Measurements from ENCODE around the gene FADS3. TPM values are rescaled to one million over a fixed set of nuclear protein-coding genes. Genes with fewer than 3 reads are reported as not detected.

Gene FADS3
- total and polyA plus RNA-seq, 2 donors (not counting 3 experiments of a cell fraction or from before 2014, with no cell fraction given): 216 to 346 TPM

DNA sequence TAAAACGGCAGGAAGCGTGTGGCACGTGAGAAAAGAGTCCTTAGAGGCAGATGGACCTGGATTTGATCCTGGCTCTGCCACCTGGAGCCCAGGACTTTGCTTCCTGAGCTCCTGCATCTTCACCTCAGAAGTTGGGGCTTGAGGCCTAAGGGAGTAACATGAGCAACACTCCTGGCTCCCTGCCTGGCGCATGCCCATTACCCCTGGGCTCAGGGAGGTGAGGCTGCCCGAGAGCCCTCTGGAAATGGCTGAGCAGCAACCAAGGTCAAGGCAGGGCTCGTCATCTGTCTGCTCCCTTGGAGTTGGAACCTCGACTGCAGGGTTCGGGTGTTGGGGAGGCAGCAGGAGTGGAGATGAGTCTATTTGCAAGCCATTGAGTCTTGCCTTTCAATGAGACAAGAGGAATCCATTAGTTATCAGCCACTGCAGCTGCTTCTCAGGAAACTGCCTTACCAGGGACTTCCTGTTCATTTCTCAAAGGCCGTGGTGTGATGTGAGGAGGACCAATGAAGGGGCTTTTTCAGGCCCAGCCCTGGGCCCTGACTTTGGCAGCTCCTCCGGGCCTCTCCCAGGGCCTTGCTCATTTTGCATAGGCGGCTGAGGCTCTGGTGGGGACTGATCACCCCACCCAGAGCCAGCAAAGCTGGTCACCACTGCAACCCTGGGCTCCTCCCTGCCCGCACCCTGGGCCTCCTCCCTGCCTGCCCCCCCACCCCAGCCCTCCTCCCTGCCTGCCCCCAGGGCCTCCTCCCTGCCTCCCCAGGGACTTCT is 56.9 kb downstream of the FADS3 start:
- ChIA-PET CTCF (interaction anchor here (1.2 to 5.7 kb wide), 5 partner anchors 16 to 248 kb away, joined by 4 to 38 read pairs (median 8); partner anchors contain the start of gene FADS1), POLR2A (interaction anchor here (0.7 to 2.3 kb wide), 2 partner anchors 20 to 35 kb away, joined by 5 to 10 read pairs; no protein-coding TSS in a partner anchor)
- H3K27me3 ChIP-seq (ENCODE audit: control insufficient read depth in 2 of 2, insufficient read depth in 2 of 2, low read length in 2 of 2): no peaks in the 10 kb centered on the region
- dilution Hi-C loops (cut with MboI; ENCODE audit: extremely low pct_ligation_motif_present, low sequenced_read_pairs) (no loop called here), intact Hi-C loops (cut with micrococcal nuclease) (loop anchor here (1.0 to 2.0 kb wide), 4 partner anchors 12 to 56 kb away; partner anchors contain the start of genes FADS3, FEN1 and TMEM258)
- DNase-seq (ENCODE audit: low read depth, low spot score): peak; percentile 88
- H3K4me1 ChIP-seq (ENCODE audit: control insufficient read depth, extremely low read depth, insufficient read depth, low read length): peaks cover 60% of the 10 kb centered on the region
- H4K20me1 ChIP-seq (replicated peaks; ENCODE audit: control insufficient read depth, extremely low read depth, insufficient read depth, low read length): peaks cover 4% of the 10 kb centered on the region
- H3K9me1 ChIP-seq (replicated peaks; ENCODE audit: control insufficient read depth, extremely low read depth, insufficient read depth, low read length): no peaks in the 10 kb centered on the region
- BruUV-seq (replicated peaks): TSS peak; percentile 19
- H3K9me3 ChIP-seq (replicated peaks; ENCODE audit: control insufficient read depth, insufficient read depth, low read length): no peaks in the 10 kb centered on the region
- peaks cover 88% of the 10 kb centered on the region for H3K79me2 ChIP-seq (ENCODE audit: control insufficient read depth, insufficient read depth, low read length)
- TF ChIP-seq FOS (IDR thresholded peaks at IDR 0.05; ENCODE audit: borderline replicate concordance, insufficient read depth, low read length) (no peak), MYC (IDR thresholded peaks at IDR 0.05; ENCODE audit: low read depth, low read length) (no peak), JUN (IDR thresholded peaks at IDR 0.05; ENCODE audit: borderline replicate concordance, insufficient read depth, insufficient read length, low read depth) (no peak), EZH2 (IDR thresholded peaks at IDR 0.05; ENCODE audit: borderline replicate concordance, low read depth, low read length, severe bottlenecking) (no peak), POLR2AphosphoS5 (IDR thresholded peaks at IDR 0.05; ENCODE audit: insufficient read depth, low read depth, low read length) (peak; percentile 81), POLR2A (IDR thresholded peaks at IDR 0.05; ENCODE audit: low read depth, low read length) (peak; percentile 78), GATA2 (IDR thresholded peaks at IDR 0.05; ENCODE audit: insufficient read depth, insufficient read length, low read depth, low read length) (peak; percentile 70)
- TF ChIP-seq, protein P1, sequence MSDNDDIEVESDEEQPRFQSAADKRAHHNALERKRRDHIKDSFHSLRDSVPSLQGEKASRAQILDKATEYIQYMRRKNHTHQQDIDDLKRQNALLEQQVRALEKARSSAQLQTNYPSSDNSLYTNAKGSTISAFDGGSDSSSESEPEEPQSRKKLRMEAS (IDR thresholded peaks at IDR 0.05; ENCODE audit: insufficient read depth, insufficient read length): no peak
- TF ChIP-seq, protein P2, sequence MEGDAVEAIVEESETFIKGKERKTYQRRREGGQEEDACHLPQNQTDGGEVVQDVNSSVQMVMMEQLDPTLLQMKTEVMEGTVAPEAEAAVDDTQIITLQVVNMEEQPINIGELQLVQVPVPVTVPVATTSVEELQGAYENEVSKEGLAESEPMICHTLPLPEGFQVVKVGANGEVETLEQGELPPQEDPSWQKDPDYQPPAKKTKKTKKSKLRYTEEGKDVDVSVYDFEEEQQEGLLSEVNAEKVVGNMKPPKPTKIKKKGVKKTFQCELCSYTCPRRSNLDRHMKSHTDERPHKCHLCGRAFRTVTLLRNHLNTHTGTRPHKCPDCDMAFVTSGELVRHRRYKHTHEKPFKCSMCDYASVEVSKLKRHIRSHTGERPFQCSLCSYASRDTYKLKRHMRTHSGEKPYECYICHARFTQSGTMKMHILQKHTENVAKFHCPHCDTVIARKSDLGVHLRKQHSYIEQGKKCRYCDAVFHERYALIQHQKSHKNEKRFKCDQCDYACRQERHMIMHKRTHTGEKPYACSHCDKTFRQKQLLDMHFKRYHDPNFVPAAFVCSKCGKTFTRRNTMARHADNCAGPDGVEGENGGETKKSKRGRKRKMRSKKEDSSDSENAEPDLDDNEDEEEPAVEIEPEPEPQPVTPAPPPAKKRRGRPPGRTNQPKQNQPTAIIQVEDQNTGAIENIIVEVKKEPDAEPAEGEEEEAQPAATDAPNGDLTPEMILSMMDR (IDR thresholded peaks at IDR 0.05; ENCODE audit: extremely low read depth in 1 of 2, insufficient read depth in 1 of 2, low read depth in 1 of 2, low read length in 2 of 2): no peak
- peak overlapping the region; percentile 98 for H3K27ac ChIP-seq (ENCODE audit: insufficient read depth, low read depth, low read length)
- H3K9ac ChIP-seq (replicated peaks; ENCODE audit: extremely low read depth, insufficient read depth, low read length): peak overlapping the region; percentile 87
- H3K4me3 ChIP-seq (replicated peaks in 1 of 3; ENCODE audit: insufficient read depth in 1 of 3, low read depth in 1 of 3, low read length in 3 of 3): no peak overlapping the region
- peak overlapping the region; percentile 18 for H3K4me2 ChIP-seq (ENCODE audit: insufficient read depth, low read length)
- no peak overlapping the region for H2AFZ ChIP-seq (ENCODE audit: low read depth, low read length)
- peak; percentile 99 for FAIRE-seq
- peaks cover 8 to 19% of the 10 kb centered on the region in 2 experiments for H3K36me3 ChIP-seq (ENCODE audit: control insufficient read depth in 2 of 2, extremely low read depth in 1 of 2, insufficient read depth in 2 of 2, low read length in 2 of 2)
